GM12865 (cell line): ENCODE measurements around the gene LY9.

Experiments used
- DNase-seq: peaks from one replicate; pipeline ENCODE4 v3.0.0; 2010; ENCODE audit warnings: low read depth
- H3K4me3 ChIP-seq: 2 replicates; pipeline ENCODE4 v1.5.1; 2011; ENCODE audit warnings: mild to moderate bottlenecking, low read depth, low read length, control low read depth
- CTCF ChIP-seq: IDR thresholded peaks from 2 replicates; pipeline ENCODE4 v1.5.1; 2011; ENCODE audit warnings: low read length, control low read depth, low read depth, inconsistent platforms; ENCODE audit not compliant: insufficient read depth; ENCODE audit errors: missing control alignments

LY9 gene

GRCh38 chr1:160835751-160836150, 39.8 kb downstream of the LY9 start:
- DNase-seq: no peak
- TF ChIP-seq CTCF: no peak
- H3K4me3 ChIP-seq: no peak overlapping the region

GRCh38 chr1:160836561-160836960, 40.6 kb downstream of the LY9 start:
- peak; percentile 6 for DNase-seq
- TF ChIP-seq CTCF: no peak
- H3K4me3 ChIP-seq: no peak overlapping the region

GRCh38 chr1:160836981-160837557, 41.1 kb downstream of the LY9 start:
- no peak overlapping the region for H3K4me3 ChIP-seq
- TF ChIP-seq CTCF: no peak
- peak; percentile 20 for DNase-seq

- H3K4me3 ChIP-seq: no peak overlapping the region
- TF ChIP-seq CTCF: peak; percentile 53
- DNase-seq: peak; percentile 94
Measured at GRCh38 chr1:160837558-160838205, 41.7 kb downstream of the LY9 start.

GRCh38 chr1:160838888-160839287, 42.9 kb downstream of the LY9 start:
- H3K4me3 ChIP-seq: no peak overlapping the region
- DNase-seq: no peak
- no peak for TF ChIP-seq CTCF

- no peak for TF ChIP-seq CTCF
- no peak for DNase-seq
- no peak overlapping the region for H3K4me3 ChIP-seq
Measured at GRCh38 chr1:160839746-160840145, 43.8 kb downstream of the LY9 start.

GRCh38 chr1:160841079-160841478, 45.1 kb downstream of the LY9 start:
- no peak overlapping the region for H3K4me3 ChIP-seq
- TF ChIP-seq CTCF: no peak
- no peak for DNase-seq
